HepG2 (cell line): ENCODE measurements around the gene EBF4. TPM values are rescaled to one million over a fixed set of nuclear protein-coding genes. Genes with fewer than 3 reads are reported as not detected.
A peak's percentile ranks its signal among the peaks of the same experiment; 100 is the strongest.

Experiments
- CERS6 ChIP-seq: sonication (generic); formaldehyde crosslinking; IDR thresholded peaks from 2 replicates; pipeline ENCODE4 v1.5.0; 2020; ENCODE audit warnings: missing genetic modification reagents
- DMAP1 ChIP-seq: IDR thresholded peaks from 2 replicates; pipeline ENCODE4 v1.6.1; 2016
- DMTF1 ChIP-seq: sonication (generic); formaldehyde crosslinking; IDR thresholded peaks from 2 replicates; pipeline ENCODE4 v1.4.0; 2020; ENCODE audit warnings: mild to moderate bottlenecking, missing genetic modification reagents
- KLF15 ChIP-seq: sonication (generic); formaldehyde crosslinking; IDR thresholded peaks from 2 replicates; pipeline ENCODE4 v1.8.1; 2023; ENCODE audit warnings: borderline replicate concordance, mild to moderate bottlenecking, inconsistent platforms, missing genetic modification reagents, mixed read lengths
- NCOR1 ChIP-seq: fragments of 200-600 bp; sonication (generic); IDR thresholded peaks from 2 replicates; pipeline ENCODE4 v1.7.0; 2017; ENCODE audit warnings: antibody characterized with exemption, low read length, borderline replicate concordance
- PLRG1 ChIP-seq: fragments of 450-650 bp; conservative IDR thresholded peaks from 2 replicates; pipeline ENCODE4 v1.6.1; 2016
- ZBTB20 ChIP-seq: sonication (generic); formaldehyde crosslinking; IDR thresholded peaks from 2 replicates; pipeline ENCODE4 v1.8.1; 2023; ENCODE audit warnings: missing genetic modification reagents, low read depth, mild to moderate bottlenecking, borderline replicate concordance
- ZBTB34 ChIP-seq: sonication (generic); formaldehyde crosslinking; IDR thresholded peaks from 2 replicates; pipeline ENCODE4 v1.8.0; 2022; ENCODE audit warnings: mild to moderate bottlenecking, missing genetic modification reagents
- ZBTB38 ChIP-seq: sonication (generic); formaldehyde crosslinking; IDR thresholded peaks from 2 replicates; pipeline ENCODE4 v1.5.1; 2020; ENCODE audit warnings: mild to moderate bottlenecking, missing genetic modification reagents
- ZFP62 ChIP-seq: sonication (generic); formaldehyde crosslinking; IDR thresholded peaks from 2 replicates; pipeline ENCODE4 v1.4.0; 2020; ENCODE audit warnings: missing genetic modification reagents
- ZFY ChIP-seq: sonication (generic); formaldehyde crosslinking; IDR thresholded peaks from 2 replicates; pipeline ENCODE4 v1.4.0; 2020; ENCODE audit warnings: missing genetic modification reagents
- ZNF280B ChIP-seq: sonication (generic); formaldehyde crosslinking; IDR thresholded peaks from 2 replicates; pipeline ENCODE4 v1.5.0; 2020; ENCODE audit warnings: missing genetic modification reagents, mild to moderate bottlenecking, borderline replicate concordance
- ZNF331 ChIP-seq: sonication (generic); formaldehyde crosslinking; IDR thresholded peaks from 2 replicates; pipeline ENCODE4 v1.4.0; 2020; ENCODE audit warnings: missing genetic modification reagents
- ZNF333 ChIP-seq: sonication (generic); formaldehyde crosslinking; IDR thresholded peaks from 2 replicates; pipeline ENCODE4 v1.4.0; 2020; ENCODE audit warnings: mild to moderate bottlenecking, missing genetic modification reagents, borderline replicate concordance
- ZNF576 ChIP-seq: sonication (generic); formaldehyde crosslinking; IDR thresholded peaks from 2 replicates; pipeline ENCODE4 v1.4.0; 2020; ENCODE audit warnings: mild to moderate bottlenecking, missing genetic modification reagents
- ZNF614 ChIP-seq: IDR thresholded peaks from 2 replicates; pipeline ENCODE4 v1.6.1; 2018; ENCODE audit warnings: missing biosample characterization, missing genetic modification reagents, inconsistent platforms, borderline replicate concordance
- ZNF780A ChIP-seq: sonication (generic); formaldehyde crosslinking; IDR thresholded peaks from 2 replicates; pipeline ENCODE4 v1.8.0; 2022; ENCODE audit warnings: mild to moderate bottlenecking, missing genetic modification reagents, moderate library complexity
- polyA plus RNA-seq, 8 experiments: library from polyadenylated mRNA; depleted of rRNA in 3 of 8; stranded (reverse) in 7 of 8; unstranded in 1 of 8; fragments of >200 nt; fragmentation: Illumina TruSeq in 4 of 8; extraction: Trizol in 4 of 8; gene quantifications; 2 replicates each; pipeline versions ENCODE4 v1.2.1 to v1.2.3, GENCODE V29; 2011 to 2016; ENCODE audit warnings: low read depth in 4 of 8, missing spikeins in 1 of 8, mixed read lengths in 1 of 8; ENCODE audit not compliant: insufficient read depth in 1 of 8
- total RNA-seq, 5 experiments: library from RNA; depleted of rRNA; stranded (reverse); fragments of >200 nt; fragmentation: Illumina TruSeq; extraction: Trizol; gene quantifications; 2 replicates each; pipeline ENCODE4 v1.2.3, GENCODE V29; 2016; ENCODE audit warnings: low read depth in 1 of 5
- TF ChIP-seq, protein P1 (sequence below): sonication (generic); formaldehyde crosslinking; conservative IDR thresholded peaks from 2 replicates; pipeline ENCODE4 v1.4.0; 2020; ENCODE audit warnings: mild to moderate bottlenecking, missing genetic modification reagents, moderate library complexity

Gene EBF4
- total and polyA plus RNA-seq, 2 of the 13 experiments (the other 11 are each of a cell fraction or from before 2014, with no cell fraction given) = 0.84 to 2.2 TPM

GRCh38 chr20:2742934-2743559 is 50.5 kb downstream of the EBF4 start (continued):
- peak; percentile 65; the same call in 1 of the 2 replicates for TF ChIP-seq ZNF280B (CRISPR knock-in tag)
- no peak for TF ChIP-seq CERS6 (CRISPR knock-in tag)
- no peak for TF ChIP-seq ZBTB38 (CRISPR knock-in tag)
- TF ChIP-seq NCOR1 = no peak
- TF ChIP-seq PLRG1 = no peak
- TF ChIP-seq ZNF576 (CRISPR knock-in tag) = peak; percentile 100
- no peak for TF ChIP-seq DMAP1 (CRISPR knock-in tag)
- no peak for TF ChIP-seq ZNF333 (CRISPR knock-in tag)
- TF ChIP-seq ZFP62 (CRISPR knock-in tag) = no peak
- TF ChIP-seq KLF15 (CRISPR knock-in tag) = no peak
- no peak for TF ChIP-seq ZFY (CRISPR knock-in tag)
- TF ChIP-seq, protein P1, sequence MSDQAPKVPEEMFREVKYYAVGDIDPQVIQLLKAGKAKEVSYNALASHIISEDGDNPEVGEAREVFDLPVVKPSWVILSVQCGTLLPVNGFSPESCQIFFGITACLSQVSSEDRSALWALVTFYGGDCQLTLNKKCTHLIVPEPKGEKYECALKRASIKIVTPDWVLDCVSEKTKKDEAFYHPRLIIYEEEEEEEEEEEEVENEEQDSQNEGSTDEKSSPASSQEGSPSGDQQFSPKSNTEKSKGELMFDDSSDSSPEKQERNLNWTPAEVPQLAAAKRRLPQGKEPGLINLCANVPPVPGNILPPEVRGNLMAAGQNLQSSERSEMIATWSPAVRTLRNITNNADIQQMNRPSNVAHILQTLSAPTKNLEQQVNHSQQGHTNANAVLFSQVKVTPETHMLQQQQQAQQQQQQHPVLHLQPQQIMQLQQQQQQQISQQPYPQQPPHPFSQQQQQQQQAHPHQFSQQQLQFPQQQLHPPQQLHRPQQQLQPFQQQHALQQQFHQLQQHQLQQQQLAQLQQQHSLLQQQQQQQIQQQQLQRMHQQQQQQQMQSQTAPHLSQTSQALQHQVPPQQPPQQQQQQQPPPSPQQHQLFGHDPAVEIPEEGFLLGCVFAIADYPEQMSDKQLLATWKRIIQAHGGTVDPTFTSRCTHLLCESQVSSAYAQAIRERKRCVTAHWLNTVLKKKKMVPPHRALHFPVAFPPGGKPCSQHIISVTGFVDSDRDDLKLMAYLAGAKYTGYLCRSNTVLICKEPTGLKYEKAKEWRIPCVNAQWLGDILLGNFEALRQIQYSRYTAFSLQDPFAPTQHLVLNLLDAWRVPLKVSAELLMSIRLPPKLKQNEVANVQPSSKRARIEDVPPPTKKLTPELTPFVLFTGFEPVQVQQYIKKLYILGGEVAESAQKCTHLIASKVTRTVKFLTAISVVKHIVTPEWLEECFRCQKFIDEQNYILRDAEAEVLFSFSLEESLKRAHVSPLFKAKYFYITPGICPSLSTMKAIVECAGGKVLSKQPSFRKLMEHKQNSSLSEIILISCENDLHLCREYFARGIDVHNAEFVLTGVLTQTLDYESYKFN (CRISPR knock-in tag) = no peak
- no peak for TF ChIP-seq DMTF1 (CRISPR knock-in tag)
- no peak for TF ChIP-seq ZBTB20 (CRISPR knock-in tag)
- no peak for TF ChIP-seq ZBTB34 (CRISPR knock-in tag)
- no peak for TF ChIP-seq ZNF780A (CRISPR knock-in tag)
- TF ChIP-seq ZNF614 = 0 out of 2 replicates have a peak, but pooled peaks have one; percentile 37
- TF ChIP-seq ZNF331 (CRISPR knock-in tag) = peak; percentile 72; the same call in 1 of the 2 replicates
